GM18499 (cell line): ENCODE results near the gene TMEM106C.

ENCODE experiments used
- ATAC-seq: cut with Tn5 transposase; IDR thresholded peaks from one replicate; pipeline ENCODE4 v1.9.1; 2021; ENCODE audit warnings: moderate number of reproducible peaks; ENCODE audit not compliant: insufficient read depth, unreplicated experiment

TMEM106C gene

GRCh38 chr12:47963340-47964040 lies at the start of gene TMEM106C:
Gene TMEM106C (plus strand): TSS chr12:47963596. CDS start chr12:47964237, 641 bp downstream.
- ATAC-seq: peak; percentile 63

- ATAC-seq: no peak
These were observed 42.5 kb upstream of the TMEM106C start for GRCh38 chr12:47920913-47921312.

- ATAC-seq: no peak
These were observed 41.5 kb upstream of the TMEM106C start for GRCh38 chr12:47921907-47922306.

- no peak for ATAC-seq
These were observed 36.0 kb upstream of the TMEM106C start for GRCh38 chr12:47927346-47927745.

- ATAC-seq: no peak
These were observed 32.8 kb upstream of the TMEM106C start for GRCh38 chr12:47930634-47931033.

- ATAC-seq: no peak
These were observed 32.2 kb upstream of the TMEM106C start for GRCh38 chr12:47931187-47931586.

GRCh38 chr12:47935184-47935583 lies 28.2 kb upstream of the TMEM106C start:
- ATAC-seq: no peak

GRCh38 chr12:47938093-47938492 lies 25.3 kb upstream of the TMEM106C start:
- no peak for ATAC-seq

GRCh38 chr12:47938594-47938993 lies 24.8 kb upstream of the TMEM106C start:
- ATAC-seq: no peak

GRCh38 chr12:47939009-47939601 lies 24.3 kb upstream of the TMEM106C start:
- ATAC-seq: no peak

GRCh38 chr12:47940773-47941474 lies 22.5 kb upstream of the TMEM106C start:
- no peak for ATAC-seq

GRCh38 chr12:47941475-47941780 lies 22.0 kb upstream of the TMEM106C start:
- no peak for ATAC-seq

GRCh38 chr12:47941871-47942613 lies 21.4 kb upstream of the TMEM106C start:
- no peak for ATAC-seq

GRCh38 chr12:47942614-47943225 lies 20.7 kb upstream of the TMEM106C start:
- ATAC-seq: no peak

- no peak for ATAC-seq
These were observed 19.6 kb upstream of the TMEM106C start for GRCh38 chr12:47943623-47944340.

- no peak for ATAC-seq
These were observed 18.6 kb upstream of the TMEM106C start for GRCh38 chr12:47944685-47945340.

- no peak for ATAC-seq
These were observed 18.1 kb upstream of the TMEM106C start for GRCh38 chr12:47945341-47945728.

GRCh38 chr12:47946413-47947323 lies 16.7 kb upstream of the TMEM106C start:
- no peak for ATAC-seq
